GM19372 (cell line): Measurements from ENCODE around the gene C1orf21.
A peak's percentile ranks its signal among the peaks of the same experiment; 100 is the strongest.

ENCODE experiments used
- ATAC-seq: cut with Tn5 transposase; IDR thresholded peaks from one replicate; pipeline ENCODE4 v1.9.1; 2021; ENCODE audit warnings: mild to moderate bottlenecking, low read depth, moderate library complexity; ENCODE audit not compliant: unreplicated experiment

C1orf21 gene

DNA sequence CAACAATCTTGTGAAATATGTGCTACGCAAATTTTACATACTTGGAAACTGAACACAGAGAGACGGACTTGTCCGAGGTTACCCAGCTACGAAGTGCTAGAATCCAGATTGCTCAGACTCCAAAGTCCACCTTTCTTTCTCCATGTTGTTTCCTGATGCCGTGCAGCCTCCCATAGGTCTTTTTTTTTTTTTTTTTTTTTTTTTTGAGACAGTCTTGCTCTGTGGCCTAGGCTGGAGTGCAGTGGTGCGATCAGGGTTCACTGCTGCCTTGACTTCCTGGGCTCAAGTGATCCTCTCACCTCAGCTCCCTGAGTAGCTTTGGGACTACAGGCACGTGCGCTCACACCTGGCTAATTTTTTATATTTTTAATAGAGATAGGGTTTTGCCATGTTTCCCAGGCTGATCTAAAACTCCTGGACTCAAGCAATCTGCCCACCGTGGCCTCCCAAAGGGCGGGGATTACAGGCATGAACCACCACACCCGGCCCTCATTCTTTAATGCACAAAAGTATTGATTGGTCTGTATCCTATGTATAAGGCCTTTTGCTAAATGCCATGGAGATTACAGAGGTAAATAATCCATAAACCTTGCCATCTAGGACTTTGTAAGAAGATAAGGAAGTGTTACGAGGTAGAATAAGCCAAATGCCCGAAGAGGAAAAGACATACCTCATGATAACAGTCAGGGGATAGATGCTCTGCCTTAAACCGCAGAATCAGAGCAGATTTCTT lies 92.8 kb downstream of the C1orf21 start:
- no peak for ATAC-seq

DNA sequence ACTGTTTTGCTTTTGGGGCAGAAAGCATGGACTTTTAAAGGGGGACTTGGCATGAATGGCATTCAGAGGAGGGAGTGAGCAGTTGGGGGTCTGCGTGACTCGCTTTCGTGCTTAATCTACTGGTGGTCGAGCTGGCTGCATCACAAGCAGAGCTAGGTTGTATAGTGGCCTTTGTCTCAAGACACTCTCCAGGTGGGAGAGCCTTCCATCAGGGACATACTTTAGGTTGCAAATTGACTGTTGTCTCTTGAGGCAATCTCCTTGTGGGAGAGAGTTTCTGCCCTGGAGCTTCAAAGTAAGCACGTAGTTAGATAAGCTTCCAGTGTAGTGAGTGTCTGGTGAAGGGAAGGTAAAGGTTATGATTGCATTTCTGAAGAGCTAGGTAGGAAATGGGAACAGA lies 93.9 kb downstream of the C1orf21 start:
- no peak for ATAC-seq

DNA sequence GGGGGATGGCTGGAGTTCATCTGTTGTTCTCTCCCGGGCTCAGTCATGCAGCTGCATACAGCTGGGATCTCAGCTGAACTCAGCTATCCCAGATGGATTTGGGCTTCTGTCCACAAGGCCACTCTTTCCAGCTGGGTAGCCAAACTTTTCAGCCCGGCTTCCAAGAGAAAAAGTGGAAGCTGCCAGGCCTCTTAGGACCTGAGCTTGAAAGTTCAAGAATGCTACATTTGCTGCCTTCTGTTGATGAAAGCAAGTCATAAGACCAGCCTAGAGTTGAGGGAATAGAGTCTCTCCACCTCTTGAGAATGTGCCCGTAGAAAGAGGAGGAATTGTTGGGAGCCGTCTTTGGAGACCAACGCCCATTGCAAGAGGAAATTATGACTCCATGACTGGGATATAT lies 95.3 kb downstream of the C1orf21 start:
- ATAC-seq: no peak

DNA sequence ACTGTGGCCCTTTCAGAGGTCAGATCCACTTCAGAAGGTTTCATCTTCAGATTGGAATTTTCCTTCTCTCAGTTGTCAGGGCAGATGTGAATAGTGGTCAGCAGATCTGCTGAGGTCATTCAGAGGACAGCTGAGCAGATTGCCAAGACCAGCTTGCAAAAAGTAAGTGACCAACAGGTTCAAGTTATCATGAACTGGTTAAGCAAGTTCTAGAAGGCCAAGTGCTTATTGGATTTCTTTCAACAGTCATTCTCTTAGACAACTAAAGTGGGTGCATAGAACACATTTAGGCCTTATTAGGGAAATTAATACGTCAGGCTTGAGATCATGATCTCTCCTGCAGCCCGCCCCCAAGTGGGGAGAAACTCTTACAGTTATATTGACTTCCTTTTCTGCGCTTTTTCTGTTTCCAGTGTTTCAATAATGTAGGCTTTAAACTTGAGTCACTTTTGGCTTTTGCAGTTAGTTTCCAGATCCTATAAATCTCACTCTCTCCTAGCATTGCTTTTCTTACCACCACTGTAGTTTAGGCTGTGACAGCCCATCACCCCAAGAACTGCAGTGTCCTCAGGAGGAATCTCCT lies 96.4 kb downstream of the C1orf21 start:
- ATAC-seq: no peak

DNA sequence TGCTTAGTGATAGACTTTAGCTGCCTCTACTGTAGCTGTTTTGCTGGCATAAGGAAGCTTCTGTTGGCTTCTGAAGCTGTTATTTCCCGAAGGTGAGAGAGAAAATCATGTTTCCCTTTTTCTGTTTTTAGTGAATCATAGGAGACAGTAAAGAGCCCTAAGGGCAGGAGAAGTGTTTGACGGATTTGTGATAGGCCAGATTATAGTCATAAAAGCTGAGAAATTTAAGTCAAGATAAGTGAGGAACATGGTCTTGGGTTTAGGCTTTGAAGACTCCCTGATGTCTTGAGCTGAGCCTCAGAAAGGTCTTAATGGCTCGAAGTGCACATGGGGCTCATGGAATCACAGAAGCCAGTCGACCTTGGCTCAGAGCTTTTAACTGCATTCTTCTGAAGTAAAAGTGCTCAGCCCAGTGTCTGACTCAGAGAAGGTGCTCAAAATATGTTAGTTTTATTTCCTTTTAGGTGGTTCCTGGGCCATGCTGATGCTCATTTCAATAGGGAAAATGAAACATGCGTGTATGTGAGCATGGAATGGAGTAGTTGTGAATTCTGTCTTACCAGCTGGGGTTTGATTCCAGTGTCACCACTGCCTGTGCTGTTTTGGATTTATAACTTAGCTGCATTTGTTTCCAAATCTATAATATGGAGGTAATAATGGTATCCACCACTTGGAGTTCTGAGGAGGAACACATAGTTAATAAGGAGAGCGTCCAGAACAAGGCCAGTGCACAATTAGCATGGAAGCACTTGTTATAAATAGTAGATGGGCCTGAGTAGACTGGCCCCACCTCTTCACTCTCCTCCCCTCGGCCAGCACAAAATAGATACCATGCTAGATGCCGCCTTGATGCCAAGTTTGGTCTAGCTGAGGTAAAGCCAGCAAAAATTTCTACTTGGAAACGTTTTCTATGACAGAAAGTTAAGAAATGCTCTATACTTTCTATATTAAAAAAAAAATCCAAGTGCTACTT lies 99.2 kb downstream of the C1orf21 start:
- no peak for ATAC-seq

DNA sequence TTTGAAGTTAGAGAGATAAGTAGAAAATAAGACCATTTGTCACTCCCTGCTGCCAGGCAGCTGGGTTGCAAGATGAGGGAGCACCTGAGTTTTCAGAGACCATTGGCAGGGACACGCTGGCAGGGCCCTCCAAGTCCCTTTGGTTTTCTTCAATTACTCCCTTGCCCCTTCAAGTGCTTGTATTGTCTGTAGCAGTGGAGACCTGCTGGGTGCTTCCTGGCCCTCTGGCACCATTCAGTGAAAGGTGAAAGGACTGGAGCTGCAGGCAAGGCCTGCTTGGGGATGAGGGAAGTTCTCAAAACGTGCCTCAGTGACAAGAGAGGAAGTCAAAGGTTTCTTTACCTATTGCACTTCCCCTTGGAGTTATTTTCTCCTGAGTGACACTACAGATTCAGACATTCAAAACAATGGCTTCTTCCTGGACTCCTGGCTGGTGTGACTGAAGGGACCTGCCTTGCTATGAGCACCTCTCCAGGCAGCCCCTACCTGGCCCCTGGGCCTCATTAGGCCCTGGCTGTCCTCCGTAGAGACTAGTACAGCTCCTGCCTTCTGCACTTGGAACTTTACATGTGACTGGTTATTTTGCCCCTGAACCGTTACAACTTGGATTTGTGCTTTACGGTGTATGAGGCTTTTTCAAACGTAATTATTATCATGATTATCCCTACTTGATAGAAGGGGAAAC lies 100.1 kb downstream of the C1orf21 start:
- no peak for ATAC-seq

DNA sequence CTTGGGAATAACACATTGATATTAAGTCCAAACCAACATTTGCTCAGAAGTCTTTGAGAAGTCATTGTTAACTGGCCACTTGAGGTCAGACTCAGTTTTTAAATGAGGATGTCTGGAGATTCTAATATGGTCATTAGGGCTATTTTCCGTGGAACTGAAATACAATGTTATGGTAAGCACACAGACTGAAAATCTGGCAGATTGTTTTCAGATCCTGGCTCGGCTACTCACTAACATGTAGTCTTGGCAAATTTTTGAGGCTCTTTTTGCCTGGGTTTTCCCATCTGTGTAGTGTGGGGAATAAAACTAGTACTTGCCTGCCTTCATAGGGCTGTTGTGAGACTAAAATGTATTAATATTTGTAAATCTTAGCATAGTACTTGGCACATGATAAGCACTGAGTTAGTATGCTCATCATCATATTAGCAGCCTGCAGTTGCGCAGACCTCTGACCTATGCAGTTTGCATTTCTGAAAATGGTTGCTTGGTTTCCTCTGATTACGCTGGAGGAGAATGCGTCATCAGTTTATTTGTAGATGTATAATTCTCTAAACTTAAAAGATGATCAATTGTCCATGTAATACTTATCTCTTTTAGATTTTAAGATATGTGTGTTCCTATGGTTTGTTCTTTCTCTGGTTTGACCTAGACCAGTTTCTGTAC lies 100.8 kb downstream of the C1orf21 start:
- ATAC-seq: no peak

DNA sequence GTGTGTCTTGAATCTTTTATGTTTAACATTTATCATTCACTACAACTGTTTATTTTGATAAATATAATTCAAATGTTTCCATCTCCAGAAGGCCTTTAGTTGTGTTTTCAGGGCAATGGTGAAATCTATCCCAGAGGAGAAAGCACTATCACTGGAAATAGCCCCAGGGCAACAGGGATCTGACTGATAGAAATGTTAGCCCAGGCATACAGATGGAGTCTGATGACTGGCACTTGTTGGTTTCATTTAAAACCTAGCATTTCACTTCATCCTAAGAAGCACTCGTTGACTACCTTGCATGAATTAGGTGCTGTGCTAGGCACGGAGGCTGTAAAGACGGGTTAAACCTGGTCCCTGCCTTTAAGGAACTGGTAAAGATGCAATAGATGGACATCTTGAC lies 103.1 kb downstream of the C1orf21 start:
- no peak for ATAC-seq

DNA sequence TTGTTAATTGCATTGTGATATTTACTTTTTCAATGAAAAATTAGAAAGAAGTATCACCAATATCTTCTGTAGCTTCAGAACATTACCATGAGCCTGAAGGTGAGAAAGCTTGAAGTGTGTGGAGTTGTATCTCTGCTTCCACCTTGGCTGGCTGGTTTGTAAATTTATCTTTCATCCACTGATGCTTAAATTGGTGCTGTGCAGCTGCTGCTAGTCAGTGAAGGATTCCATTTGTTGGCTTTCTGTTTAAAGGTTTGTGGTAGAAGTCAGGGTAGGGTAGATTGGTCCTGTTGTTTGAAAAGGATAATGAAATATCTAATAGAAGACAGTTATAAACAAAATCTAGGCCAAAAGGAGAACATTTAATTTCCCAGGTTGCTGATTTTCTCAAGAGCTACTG lies 105.7 kb downstream of the C1orf21 start:
- no peak for ATAC-seq

DNA sequence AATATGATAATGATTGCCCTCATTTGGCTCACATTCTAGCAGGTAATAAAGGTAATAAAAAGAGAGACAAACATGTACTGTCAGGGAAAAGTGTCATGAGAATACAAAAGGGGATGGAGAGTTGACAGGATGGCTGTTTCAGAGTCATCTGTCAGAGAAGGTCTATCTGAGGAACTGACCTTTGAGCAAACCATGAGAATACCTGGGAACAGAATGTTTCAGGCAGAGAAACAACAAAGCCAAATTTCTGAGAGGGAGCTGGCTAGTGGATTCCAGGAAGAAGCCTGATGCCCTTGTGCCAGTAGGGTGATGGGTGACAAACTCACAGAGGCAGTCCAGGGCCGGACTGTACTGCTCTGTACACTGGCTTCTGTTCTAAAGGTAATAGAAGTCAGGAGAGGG lies 107.2 kb downstream of the C1orf21 start:
- no peak for ATAC-seq

DNA sequence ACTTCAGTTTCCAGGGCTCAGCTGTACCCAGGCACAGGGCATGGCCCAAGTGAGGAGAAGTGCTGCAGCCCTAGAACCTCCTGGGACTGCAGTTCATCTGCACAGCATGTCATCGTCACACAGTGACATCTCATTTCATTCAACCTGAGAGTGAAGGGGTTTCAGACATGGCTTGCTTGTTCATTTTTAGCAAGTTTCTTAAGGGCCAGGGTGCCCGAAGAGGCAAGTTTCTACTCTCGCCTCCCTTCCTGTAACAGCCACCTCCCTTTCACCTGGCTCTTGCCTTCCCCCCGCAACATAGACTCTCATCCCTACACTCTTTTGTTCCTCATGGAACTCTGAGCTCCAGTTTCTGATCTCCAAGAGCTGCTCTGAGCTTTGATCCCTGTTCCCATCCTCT lies 108.1 kb downstream of the C1orf21 start:
- ATAC-seq: peak; percentile 41

DNA sequence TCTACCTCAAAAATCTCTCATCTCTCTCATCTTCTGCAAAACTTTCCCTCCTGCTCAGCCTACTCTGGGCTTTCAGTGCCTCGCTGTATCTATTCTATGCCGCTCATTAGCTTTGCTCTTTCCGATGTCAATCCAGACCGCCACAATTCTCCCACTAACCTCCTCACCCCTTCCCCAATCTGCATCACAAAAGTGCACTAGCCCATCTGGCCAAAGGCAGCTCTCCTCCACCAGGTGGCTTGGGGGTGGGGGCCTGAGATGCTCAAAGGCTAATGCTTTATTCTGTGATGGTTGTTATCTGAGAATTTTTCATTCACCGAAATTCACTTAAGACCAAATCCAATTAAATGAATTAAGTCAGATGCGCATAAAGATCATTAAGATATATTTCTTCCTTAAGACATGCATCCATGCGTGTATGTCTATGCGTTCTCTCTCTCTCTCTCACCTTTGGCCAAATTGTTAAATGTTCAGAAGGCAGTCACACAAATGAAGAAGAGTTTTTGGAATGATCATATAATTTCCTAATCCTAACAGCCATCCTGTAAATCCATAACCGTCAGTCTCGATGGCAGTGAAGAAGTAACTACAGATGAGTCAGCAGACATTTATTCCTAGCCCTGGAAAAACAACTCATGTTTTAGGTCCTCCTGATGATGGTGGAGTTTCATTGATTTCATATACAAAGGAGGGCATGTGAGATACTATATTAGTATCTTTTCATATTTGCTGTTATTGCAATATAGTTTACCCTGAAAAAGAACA lies 111.3 kb downstream of the C1orf21 start:
- ATAC-seq: no peak

DNA sequence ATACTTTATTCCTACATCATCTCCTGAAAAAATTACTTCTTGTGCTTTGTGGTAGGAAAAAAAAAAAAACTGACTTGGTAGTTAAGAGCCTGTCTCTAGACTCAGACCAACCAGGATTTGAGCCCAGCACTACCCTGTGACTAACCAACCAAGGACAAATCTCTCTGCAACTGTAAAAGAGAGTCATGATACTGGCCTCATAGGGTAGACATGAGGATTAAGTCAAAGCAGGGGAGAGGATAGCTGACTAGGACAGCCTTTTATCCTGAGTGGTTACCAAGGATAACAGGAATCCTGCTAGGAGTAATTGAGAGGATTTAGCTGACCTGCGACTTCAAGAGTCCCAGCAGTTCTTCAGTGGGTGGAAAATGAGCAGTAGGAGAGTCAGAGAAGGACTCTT lies 112.8 kb downstream of the C1orf21 start:
- no peak for ATAC-seq

DNA sequence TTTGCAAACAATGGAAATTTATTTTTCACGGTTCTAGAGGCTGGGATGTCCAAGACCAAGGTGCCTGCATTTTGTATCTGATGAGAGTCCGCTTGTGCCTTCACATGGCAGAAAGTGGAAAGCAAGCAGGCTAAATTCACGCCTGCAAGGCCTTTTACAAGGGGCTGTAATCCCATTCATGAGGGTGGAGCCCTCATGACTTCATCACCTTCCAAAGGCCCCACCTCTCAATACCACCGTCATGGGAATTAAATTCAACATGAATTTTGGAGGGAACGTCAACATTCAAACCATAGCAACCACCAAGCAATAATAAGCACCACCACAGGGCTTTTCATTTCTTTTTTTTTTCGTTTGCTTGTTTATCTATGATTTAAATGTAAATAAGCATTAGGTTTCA lies 115.3 kb downstream of the C1orf21 start:
- ATAC-seq: no peak

DNA sequence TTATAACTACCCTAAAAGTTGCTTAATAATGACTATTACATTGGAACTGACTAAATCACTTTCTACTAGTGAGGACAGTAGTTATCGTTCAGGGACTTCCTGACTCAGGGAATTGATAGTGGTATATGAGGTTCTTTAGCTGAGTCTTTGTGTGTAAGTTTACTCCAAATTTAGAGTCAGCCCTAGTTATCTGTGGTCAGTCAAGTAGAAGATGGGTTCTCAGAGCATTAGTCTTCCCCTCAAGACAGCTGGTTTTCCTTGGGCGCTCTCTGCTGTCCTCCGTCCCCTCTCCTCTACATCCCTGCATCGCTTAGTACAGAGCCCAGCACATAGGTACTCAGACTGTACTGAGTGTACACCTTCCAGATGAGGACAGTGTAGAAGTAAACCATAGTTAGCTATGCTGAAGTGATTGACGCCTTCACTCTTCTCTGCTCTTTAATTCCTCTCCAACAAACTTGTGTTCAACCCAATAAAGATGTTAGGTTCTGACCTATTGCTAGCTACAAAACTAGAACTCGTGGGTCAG lies 116.5 kb downstream of the C1orf21 start:
- ATAC-seq: no peak

DNA sequence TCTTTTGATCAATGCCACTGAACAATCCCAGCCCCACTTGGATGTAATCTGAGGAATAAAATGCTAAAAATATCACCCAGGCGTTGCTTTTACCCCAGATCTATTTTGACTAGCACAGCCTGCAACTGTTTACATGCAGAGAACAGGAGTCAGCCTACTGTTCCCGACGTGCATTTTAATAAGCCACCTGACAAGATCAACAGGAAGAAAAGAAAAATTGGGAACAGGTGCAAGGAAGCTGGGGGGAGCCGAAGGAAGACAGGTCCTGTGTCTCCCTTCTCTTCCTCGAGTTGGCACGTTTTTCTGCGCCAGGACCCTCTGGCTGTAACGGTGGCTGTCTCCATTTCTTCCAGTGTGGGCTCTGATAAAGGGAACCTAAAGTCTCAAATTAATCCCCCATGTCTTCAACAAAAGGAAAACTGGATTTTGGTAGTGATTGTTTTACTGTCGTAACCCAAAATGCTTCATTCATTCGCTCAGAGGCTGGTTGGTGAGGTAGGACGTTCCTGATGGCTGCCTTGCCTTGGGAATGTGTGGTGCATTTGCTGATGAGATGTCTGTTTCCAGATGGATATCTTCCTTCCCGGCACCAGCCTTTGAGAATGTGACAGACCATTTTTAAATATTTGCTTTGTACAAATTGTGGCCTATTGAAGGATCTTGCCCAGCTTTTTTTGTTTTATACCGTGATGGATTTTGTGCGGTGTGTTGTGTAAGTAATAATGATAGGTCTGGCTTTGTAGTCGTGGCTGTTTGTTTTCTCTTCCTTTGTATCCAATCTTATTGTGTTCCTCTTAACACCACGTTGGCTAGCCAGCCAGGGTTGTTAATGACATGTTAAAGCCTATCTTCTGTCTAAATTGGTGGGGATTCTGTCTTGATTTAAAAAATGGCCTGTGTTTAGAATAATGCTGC lies 117.5 kb downstream of the C1orf21 start:
- no peak for ATAC-seq

DNA sequence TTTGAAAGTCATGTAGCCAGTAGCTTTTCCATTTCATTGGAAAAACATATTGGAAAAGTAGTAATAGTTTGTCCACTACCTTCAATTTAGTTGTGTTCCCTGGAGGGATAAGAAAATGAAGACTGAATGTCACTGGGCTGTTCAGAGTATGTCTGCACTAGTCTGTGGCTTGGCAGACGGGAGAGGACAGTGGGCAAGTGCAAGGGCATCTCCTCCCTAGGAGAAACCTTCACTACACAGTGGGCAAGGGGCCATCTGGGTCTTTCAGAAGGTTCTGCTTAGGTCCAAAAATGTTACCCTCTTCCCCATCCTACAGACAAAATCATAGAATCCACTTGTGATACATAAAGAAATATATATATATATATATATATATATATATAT lies 118.1 kb downstream of the C1orf21 start:
- no peak for ATAC-seq

DNA sequence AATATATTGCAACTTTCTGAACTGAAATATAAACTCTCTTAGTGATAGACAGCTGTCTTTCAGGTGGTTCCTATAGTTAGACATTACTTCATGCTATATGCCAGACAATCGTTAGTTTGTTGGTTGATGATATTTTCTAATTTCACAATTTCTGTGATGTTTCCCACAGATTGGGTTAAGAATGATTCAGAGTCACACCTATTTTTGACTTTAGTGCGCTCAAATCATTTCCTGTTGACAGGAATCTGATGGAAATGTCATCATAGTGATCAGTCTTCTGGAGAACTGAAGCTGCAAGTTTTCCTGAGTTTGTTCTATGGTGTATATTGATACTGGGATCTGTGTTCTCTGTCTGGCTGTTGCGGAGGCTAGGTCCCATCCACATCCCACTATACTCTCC lies 119.7 kb downstream of the C1orf21 start:
- ATAC-seq: no peak
